Left forelimb (tissue), 1 donor: ENCODE results near the gene GSTT4.
"Not testable (repeated sequence)": the region's sequence is repeated elsewhere in the genome, so short reads cannot be mapped to it uniquely, and the experiment has no call there.

Experiments used
- DNase-seq: peaks from one replicate; pipeline ENCODE4 v3.0.0-alpha.2; 2018; ENCODE audit warnings: low spot score

GSTT4 gene

GRCh38 chr22:23952794-23953405 lies 52.4 kb downstream of the GSTT4 start:
- DNase-seq = not testable (repeated sequence)

- not testable (repeated sequence) for DNase-seq
Observed at GRCh38 chr22:23951383-23951782, 53.9 kb downstream of the GSTT4 start.

- DNase-seq = not testable (repeated sequence)
Observed at GRCh38 chr22:23949764-23950163, 55.5 kb downstream of the GSTT4 start.
